ENCODE results near the gene MAPK7.

The MAPK7 gene

GRCh38 chr17:19410091-19410490 is 31.8 kb downstream of the MAPK7 start:
- in situ Hi-C loops (cut with HindIII; ENCODE audit: low sequenced_read_pairs), result no loop called here
- TF ChIP-seq CTCF (IDR thresholded peaks at IDR 0.05; ENCODE audit: low read depth, low read length), result no peak
- H3K4me3 ChIP-seq (ENCODE audit: low read depth, low read length), result no peak overlapping the region
- DNase-seq (ENCODE audit: low read depth, low spot score), result no peak

DNA sequence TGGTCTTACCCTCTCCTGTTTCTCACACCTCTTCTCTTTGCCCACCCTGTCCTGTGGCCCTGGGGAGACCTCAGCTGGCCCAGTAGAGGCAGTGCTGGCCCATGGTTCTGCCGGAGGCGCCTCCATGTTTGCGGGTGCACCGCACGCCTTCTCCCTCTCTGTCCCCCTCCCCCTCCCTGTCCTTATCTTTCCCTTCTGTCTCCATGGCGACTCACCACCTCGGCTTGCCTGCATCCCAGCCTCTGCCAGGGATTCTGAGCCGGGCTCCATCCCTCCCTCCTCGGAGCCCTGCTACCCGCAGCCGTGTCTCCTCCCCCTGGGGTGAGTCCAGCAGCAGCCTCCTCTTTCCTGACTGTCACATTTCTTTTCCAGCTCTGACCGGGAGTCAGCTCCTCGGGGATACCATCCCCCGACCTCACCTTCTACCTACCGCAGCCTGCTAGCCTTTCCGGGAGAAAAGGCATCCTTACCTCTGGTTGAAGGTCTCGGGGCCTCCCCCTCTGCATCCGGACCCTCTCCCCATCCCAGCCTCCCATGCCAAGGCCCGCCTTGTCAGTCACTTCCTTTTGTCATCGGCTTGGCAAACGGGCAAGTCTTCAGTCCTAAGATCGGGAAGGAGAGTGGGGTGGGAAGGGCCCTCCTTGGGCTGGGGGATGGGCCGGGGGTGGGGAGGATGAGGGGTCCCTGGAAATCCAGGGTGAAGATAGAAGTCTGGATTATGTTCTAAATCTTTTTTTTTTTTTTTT is 32.8 kb downstream of the MAPK7 start, which contains the start of gene RNF112:
Gene RNF112, plus strand, starts transcription at position 358 of the 746 bp plus-strand sequence. Its CDS starts 177 bp downstream, at position 535.
- TF ChIP-seq CTCF (IDR thresholded peaks at IDR 0.05; ENCODE audit: low read depth, low read length), result peak; percentile 8
- peak; percentile 9 for DNase-seq (ENCODE audit: low read depth, low spot score)
- H3K4me3 ChIP-seq (ENCODE audit: low read depth, low read length), result no peak within 1 kb of the TSS
- in situ Hi-C loops (cut with HindIII; ENCODE audit: low sequenced_read_pairs), result no loop called here

GRCh38 chr17:19411631-19412030 is 33.3 kb downstream of the MAPK7 start:
- no peak for DNase-seq (ENCODE audit: low read depth, low spot score)
- no peak for TF ChIP-seq CTCF (IDR thresholded peaks at IDR 0.05; ENCODE audit: low read depth, low read length)
- no peak overlapping the region for H3K4me3 ChIP-seq (ENCODE audit: low read depth, low read length)
- in situ Hi-C loops (cut with HindIII; ENCODE audit: low sequenced_read_pairs), result no loop called here

- TF ChIP-seq CTCF (IDR thresholded peaks at IDR 0.05; ENCODE audit: low read depth, low read length), result no peak
- in situ Hi-C loops (cut with HindIII; ENCODE audit: low sequenced_read_pairs), result no loop called here
- no peak overlapping the region for H3K4me3 ChIP-seq (ENCODE audit: low read depth, low read length)
- DNase-seq (ENCODE audit: low read depth, low spot score), result no peak
Measured at GRCh38 chr17:19412510-19412909, 34.2 kb downstream of the MAPK7 start.

DNA sequence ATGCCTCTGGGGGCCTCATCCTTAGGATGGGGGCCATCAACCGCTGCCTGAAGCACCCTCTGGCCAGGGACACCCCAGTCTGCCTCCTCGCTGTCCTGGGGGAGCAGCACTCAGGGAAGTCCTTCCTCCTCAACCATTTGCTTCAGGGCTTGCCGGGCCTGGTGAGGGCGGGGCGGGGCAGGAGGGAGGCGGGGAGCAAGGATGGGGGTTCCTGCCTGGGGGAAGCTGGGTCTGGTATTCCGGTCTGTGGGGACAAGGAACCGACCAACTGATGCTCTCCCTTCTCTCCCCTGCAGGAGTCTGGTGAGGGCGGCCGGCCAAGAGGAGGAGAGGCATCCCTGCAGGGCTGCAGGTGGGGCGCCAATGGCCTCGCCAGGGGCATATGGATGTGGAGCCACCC is 34.7 kb downstream of the MAPK7 start:
- TF ChIP-seq CTCF (IDR thresholded peaks at IDR 0.05; ENCODE audit: low read depth, low read length), result no peak
- no peak for DNase-seq (ENCODE audit: low read depth, low spot score)
- H3K4me3 ChIP-seq (ENCODE audit: low read depth, low read length), result no peak overlapping the region
- in situ Hi-C loops (cut with HindIII; ENCODE audit: low sequenced_read_pairs), result no loop called here

- in situ Hi-C loops (cut with HindIII; ENCODE audit: low sequenced_read_pairs), result no loop called here
- no peak for DNase-seq (ENCODE audit: low read depth, low spot score)
- H3K4me3 ChIP-seq (ENCODE audit: low read depth, low read length), result no peak overlapping the region
- no peak for TF ChIP-seq CTCF (IDR thresholded peaks at IDR 0.05; ENCODE audit: low read depth, low read length)
Measured at GRCh38 chr17:19413761-19414160, 35.5 kb downstream of the MAPK7 start.
